C4-2B (cell line): ENCODE measurements around the gene OSBP2.

Experiments
- H3K27ac ChIP-seq: fragments of 450-650 bp; 2 replicates; pipeline ENCODE4 v1.5.1; 2017
- ZFX ChIP-seq: fragments of 450-650 bp; IDR thresholded peaks from 2 replicates; pipeline ENCODE4 v1.6.1; 2017
- TF ChIP-seq, protein P1 (sequence below): fragments of 450-650 bp; conservative IDR thresholded peaks from 2 replicates; pipeline ENCODE4 v1.5.1; 2017; ENCODE audit warnings: mild to moderate bottlenecking

OSBP2 gene

DNA sequence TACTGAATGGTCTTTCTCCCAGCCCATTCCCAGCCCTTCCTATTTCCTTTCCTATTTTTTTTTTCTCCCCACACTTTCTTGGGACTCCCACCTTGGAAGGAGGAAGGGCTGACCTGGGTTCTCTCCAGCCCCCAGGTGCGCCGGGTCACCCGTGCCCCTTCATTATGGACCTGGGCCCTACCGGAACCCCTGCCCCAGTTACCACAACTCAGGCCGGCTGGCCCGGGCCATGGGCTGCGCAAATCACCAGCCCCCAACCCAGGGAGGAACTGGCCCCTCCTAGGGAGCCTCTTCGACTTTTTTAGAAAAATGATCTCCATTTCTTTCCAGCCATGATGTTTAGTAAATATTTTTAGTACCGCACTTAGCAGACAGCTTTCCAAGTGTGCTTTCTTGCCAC lies 211.7 kb downstream of the OSBP2 start:
- H3K27ac ChIP-seq, result no peak overlapping the region

GRCh38 chr22:30906946-30907345 lies 212.3 kb downstream of the OSBP2 start:
- TF ChIP-seq, protein P1, sequence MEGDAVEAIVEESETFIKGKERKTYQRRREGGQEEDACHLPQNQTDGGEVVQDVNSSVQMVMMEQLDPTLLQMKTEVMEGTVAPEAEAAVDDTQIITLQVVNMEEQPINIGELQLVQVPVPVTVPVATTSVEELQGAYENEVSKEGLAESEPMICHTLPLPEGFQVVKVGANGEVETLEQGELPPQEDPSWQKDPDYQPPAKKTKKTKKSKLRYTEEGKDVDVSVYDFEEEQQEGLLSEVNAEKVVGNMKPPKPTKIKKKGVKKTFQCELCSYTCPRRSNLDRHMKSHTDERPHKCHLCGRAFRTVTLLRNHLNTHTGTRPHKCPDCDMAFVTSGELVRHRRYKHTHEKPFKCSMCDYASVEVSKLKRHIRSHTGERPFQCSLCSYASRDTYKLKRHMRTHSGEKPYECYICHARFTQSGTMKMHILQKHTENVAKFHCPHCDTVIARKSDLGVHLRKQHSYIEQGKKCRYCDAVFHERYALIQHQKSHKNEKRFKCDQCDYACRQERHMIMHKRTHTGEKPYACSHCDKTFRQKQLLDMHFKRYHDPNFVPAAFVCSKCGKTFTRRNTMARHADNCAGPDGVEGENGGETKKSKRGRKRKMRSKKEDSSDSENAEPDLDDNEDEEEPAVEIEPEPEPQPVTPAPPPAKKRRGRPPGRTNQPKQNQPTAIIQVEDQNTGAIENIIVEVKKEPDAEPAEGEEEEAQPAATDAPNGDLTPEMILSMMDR, result no peak
- no peak for TF ChIP-seq ZFX
- H3K27ac ChIP-seq, result no peak overlapping the region

More for the DNA sequence above, 211.7 kb downstream of the OSBP2 start:
- TF ChIP-seq, protein P1, result no peak
- TF ChIP-seq ZFX, result no peak

DNA sequence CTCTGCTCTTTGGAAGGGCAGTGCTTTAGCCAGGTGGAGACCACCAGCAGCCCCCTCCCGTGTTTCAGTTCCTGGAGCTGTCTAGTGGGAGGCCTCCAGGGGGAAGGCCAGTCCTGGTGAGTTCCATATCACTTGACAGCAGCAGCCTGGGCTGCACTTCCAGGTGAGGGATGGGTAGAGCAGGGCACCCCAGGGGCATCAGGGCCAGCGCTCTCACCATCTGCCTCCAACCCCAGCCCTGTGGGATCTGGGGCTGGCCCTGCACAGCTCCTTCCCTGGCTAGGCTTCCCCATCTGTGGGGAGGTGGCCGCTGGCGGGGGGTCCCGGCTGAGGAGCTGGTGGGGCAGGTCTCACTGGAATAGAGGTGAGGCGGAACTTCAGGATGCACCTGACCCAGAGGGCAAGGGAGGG lies 213.4 kb downstream of the OSBP2 start:
- H3K27ac ChIP-seq, result no peak overlapping the region
- no peak for TF ChIP-seq ZFX
- TF ChIP-seq, protein P1, result no peak

GRCh38 chr22:30909306-30909705 lies 214.6 kb downstream of the OSBP2 start:
- no peak for TF ChIP-seq ZFX
- TF ChIP-seq, protein P1, result no peak
- H3K27ac ChIP-seq, result no peak overlapping the region

- H3K27ac ChIP-seq, result no peak overlapping the region
- TF ChIP-seq ZFX, result no peak
- TF ChIP-seq, protein P1, result no peak
Observed at GRCh38 chr22:30910358-30910757, 215.7 kb downstream of the OSBP2 start.

- TF ChIP-seq, protein P1, result no peak
- TF ChIP-seq ZFX, result no peak
- no peak overlapping the region for H3K27ac ChIP-seq
Observed at GRCh38 chr22:30918761-30919160, 224.1 kb downstream of the OSBP2 start.

DNA sequence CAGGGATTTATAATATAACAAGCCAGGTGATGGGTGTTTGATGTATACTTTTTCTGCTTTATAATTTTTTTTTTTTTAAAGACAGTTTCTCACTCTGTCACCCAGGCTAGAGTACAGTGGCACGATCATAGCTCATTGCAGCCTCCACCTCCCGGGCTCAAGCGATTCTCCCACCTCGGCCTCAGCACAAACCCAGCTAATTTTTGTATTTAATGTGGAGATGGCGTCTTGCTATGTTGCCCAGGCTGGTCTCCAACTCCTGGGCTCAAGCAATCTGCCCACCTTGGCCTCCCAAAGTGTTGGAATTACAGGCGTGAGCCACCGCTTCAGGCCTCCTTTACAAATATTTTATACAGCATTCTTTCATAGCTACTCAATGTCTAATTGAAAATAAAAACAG lies 225.3 kb downstream of the OSBP2 start:
- TF ChIP-seq, protein P1, result no peak
- TF ChIP-seq ZFX, result no peak
- no peak overlapping the region for H3K27ac ChIP-seq
